ENCODE results near the gene CYP19A1. TPM values are rescaled to one million over a fixed set of nuclear protein-coding genes. Genes with fewer than 3 reads are reported as not detected.

Gene CYP19A1
- total and polyA plus RNA-seq, 3 donors from 2014 or later, result 2.8 to 29.0 (median 3.3) TPM

DNA sequence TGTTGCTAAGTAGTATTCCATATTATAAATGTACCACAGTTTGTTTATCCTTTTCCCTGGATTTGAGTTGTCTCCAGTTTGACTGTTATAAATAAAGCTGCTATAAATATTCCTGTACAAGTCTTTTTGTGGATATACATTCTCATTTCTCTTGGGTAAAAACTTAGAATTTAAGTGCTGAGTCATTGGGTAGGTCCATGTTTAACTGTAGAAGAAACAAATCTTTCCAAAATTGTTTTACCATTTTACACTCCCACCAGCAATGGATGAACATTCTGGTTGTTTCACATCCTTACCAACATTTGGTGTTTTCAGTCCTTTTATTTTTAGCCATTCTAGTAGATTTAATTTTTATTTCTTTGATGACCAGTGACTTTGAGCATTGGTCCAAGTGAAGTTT is 169.7 kb downstream of the CYP19A1 start:
- Histone ChIP-seq H3K4me1 (no peaks in the 10 kb centered on the region), H3K27ac (no peak overlapping the region), H3K4me3 (no peak overlapping the region), H3K9me3 (no peaks in the 10 kb centered on the region), H3K27me3 (no peaks in the 10 kb centered on the region), H3K36me3 (ENCODE audit: low read depth, missing control alignments) (no peaks in the 10 kb centered on the region)
- intact Hi-C loops (cut with DNase I; ENCODE audit: low total_unique reads), result no loop called here
- no peak for TF ChIP-seq POLR2A (IDR thresholded peaks at IDR 0.05)
- TF ChIP-seq, protein P1, sequence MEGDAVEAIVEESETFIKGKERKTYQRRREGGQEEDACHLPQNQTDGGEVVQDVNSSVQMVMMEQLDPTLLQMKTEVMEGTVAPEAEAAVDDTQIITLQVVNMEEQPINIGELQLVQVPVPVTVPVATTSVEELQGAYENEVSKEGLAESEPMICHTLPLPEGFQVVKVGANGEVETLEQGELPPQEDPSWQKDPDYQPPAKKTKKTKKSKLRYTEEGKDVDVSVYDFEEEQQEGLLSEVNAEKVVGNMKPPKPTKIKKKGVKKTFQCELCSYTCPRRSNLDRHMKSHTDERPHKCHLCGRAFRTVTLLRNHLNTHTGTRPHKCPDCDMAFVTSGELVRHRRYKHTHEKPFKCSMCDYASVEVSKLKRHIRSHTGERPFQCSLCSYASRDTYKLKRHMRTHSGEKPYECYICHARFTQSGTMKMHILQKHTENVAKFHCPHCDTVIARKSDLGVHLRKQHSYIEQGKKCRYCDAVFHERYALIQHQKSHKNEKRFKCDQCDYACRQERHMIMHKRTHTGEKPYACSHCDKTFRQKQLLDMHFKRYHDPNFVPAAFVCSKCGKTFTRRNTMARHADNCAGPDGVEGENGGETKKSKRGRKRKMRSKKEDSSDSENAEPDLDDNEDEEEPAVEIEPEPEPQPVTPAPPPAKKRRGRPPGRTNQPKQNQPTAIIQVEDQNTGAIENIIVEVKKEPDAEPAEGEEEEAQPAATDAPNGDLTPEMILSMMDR (IDR thresholded peaks at IDR 0.05), result no peak
- DNase-seq, result no peak

DNA sequence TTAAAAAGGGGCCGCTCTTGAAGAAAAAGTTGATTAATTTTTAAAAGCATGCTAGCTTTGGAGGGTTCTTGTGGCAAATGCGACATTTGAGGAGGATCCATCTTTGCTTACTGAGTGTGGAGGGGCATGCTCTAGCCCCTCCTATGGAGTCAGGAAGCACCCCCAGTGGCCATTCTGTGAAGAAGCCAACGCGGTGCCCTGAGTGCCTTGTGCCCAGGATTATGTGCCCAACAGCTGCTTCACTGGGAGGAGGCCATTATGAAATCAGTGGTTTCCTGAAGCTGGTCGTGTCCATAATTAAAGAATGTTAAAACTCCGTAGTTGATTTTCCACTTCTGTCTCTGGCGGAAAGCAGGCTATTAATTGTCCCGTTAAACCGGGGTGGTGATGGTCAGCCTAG is 174.6 kb downstream of the CYP19A1 start:
- WGBS, 2 donors, result 83 to 88% methylated on average over 9 of the region's 9 CpGs
- Histone ChIP-seq H3K4me1 (no peaks in the 10 kb centered on the region), H3K36me3 (ENCODE audit: low read depth, missing control alignments) (no peaks in the 10 kb centered on the region), H3K4me3 (no peak overlapping the region), H3K9me3 (no peaks in the 10 kb centered on the region), H3K27ac (no peak overlapping the region), H3K27me3 (no peaks in the 10 kb centered on the region)
- TF ChIP-seq, protein P1 (IDR thresholded peaks at IDR 0.05), result no peak
- no peak for TF ChIP-seq POLR2A (IDR thresholded peaks at IDR 0.05)
- no peak for DNase-seq
- intact Hi-C loops (cut with DNase I; ENCODE audit: low total_unique reads), result no loop called here

DNA sequence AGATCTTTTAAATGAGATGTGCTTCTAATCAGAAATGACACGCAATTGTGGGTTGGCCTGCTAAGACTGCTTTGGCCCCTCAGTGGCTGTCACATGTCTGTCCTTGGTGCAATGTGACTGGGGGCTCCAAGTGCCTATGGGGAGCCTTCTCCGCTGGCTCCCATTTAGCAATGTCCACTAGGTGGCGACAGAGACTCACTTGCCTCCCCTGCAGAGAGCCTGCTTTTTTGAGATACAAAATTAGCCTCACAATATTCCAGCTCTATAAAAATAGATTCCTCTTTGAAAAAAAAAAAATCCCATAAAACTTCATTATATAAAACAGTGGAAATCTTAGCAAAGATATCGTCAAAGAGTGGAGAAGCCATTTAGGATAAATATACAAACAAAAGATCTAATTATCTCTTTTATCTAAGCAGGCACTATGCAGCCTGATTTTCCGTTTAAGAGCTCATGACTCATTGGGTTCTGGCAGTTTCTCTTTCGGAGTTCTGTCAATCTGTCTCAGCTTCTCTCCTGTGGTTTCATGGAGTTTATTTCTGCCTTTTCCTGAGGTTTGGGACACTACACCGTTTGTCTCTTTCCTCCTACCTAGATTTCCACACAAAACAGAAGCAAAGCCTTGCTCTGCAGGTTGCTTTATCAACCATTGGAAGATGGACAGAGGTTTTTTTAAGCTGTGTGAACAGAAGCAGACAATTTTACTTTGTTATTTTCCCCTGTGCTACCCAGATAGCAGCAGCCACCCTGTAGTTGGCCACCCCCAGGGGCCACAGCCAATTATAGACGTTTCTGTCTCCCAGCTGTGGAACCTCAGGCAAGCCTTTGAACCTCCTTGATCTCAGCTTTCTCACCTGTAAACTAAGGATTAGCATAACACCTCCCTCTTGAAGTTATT is 175.3 kb downstream of the CYP19A1 start:
- Histone ChIP-seq H3K4me3 (no peak overlapping the region), H3K36me3 (ENCODE audit: low read depth, missing control alignments) (no peaks in the 10 kb centered on the region), H3K4me1 (no peaks in the 10 kb centered on the region), H3K9me3 (no peaks in the 10 kb centered on the region), H3K27ac (no peak overlapping the region), H3K27me3 (no peaks in the 10 kb centered on the region)
- WGBS, 2 donors, result 27 to 32% methylated on average over 8 of the region's 8 CpGs
- DNase-seq, result peak; percentile 85
- TF ChIP-seq, protein P1 (IDR thresholded peaks at IDR 0.05), result peak; percentile 64 to 95 (median 86)
- TF ChIP-seq POLR2A (IDR thresholded peaks at IDR 0.05), result no peak
- intact Hi-C loops (cut with DNase I; ENCODE audit: low total_unique reads), result no loop called here

DNA sequence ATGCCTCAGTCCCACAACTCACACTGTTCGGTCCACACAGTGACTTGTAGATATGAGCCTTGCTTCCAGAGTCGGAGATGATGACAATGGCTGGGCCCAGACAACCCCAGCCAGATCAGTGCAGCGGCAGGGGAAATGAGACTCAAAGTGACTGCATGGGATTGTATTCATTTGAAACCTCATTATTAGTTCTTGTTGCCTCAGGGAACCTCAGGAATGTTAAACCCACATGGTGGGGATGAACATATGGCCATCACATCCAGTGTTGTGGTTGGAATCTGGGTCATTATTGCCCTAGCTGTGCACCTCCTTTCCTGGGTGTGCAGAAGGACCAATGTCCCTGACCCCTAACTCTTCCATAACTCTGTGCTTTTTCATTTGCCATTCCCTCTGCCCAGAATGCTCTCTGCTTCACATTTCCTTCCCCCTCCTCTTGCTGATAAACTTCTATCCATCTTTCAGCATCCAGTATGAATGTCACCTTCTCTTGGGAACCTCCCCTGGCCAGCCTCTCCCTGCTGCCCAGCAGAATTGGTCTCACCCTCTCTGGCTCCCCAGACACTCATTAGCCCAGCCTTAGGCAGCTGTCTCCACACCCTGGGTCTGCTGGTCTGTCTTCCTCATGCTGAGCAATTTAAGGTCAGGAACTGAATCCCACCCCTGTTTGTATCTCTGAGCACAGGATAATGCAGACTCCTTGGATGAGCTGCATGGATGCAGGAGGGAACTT is 176.7 kb downstream of the CYP19A1 start:
- Histone ChIP-seq H3K9me3 (no peaks in the 10 kb centered on the region), H3K27me3 (no peaks in the 10 kb centered on the region), H3K36me3 (ENCODE audit: low read depth, missing control alignments) (no peaks in the 10 kb centered on the region), H3K4me1 (no peaks in the 10 kb centered on the region), H3K27ac (no peak overlapping the region), H3K4me3 (no peak overlapping the region)
- 95 to 100% methylated on average over 3 of the region's 3 CpGs for WGBS, 2 donors
- TF ChIP-seq, protein P1 (IDR thresholded peaks at IDR 0.05), result no peak
- no peak for TF ChIP-seq POLR2A (IDR thresholded peaks at IDR 0.05)
- intact Hi-C loops (cut with DNase I; ENCODE audit: low total_unique reads), result no loop called here
- no peak for DNase-seq
